HG03103 (cell line): ENCODE measurements around the gene VSIG2.
A peak's percentile ranks its signal among the peaks of the same experiment; 100 is the strongest.

Source experiments
- ATAC-seq: cut with Tn5 transposase; IDR thresholded peaks from one replicate; pipeline ENCODE4 v1.9.1; 2021; ENCODE audit warnings: low read depth; ENCODE audit not compliant: unreplicated experiment

Gene VSIG2

GRCh38 chr11:124749912-124750311, 2.1 kb downstream of the VSIG2 start:
- ATAC-seq, result no peak

- no peak for ATAC-seq
Measured at GRCh38 chr11:124748481-124749343, 3.3 kb downstream of the VSIG2 start.

DNA sequence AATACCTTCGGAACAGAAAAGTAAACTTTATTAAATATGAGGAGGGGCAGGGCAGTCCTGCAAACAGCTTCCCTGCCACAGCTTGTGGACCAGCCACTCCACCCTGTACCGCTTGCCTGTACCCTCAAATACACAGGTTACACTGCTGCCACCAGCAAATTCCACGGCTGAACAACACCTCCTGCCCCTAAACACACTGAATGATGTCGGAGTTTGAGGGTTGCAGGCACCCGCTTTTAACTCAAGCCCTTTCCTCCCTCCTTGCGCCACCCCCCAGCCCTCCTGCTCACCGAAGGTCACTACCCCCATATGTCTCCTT, 4.0 kb downstream of the VSIG2 start:
- ATAC-seq, result no peak

DNA sequence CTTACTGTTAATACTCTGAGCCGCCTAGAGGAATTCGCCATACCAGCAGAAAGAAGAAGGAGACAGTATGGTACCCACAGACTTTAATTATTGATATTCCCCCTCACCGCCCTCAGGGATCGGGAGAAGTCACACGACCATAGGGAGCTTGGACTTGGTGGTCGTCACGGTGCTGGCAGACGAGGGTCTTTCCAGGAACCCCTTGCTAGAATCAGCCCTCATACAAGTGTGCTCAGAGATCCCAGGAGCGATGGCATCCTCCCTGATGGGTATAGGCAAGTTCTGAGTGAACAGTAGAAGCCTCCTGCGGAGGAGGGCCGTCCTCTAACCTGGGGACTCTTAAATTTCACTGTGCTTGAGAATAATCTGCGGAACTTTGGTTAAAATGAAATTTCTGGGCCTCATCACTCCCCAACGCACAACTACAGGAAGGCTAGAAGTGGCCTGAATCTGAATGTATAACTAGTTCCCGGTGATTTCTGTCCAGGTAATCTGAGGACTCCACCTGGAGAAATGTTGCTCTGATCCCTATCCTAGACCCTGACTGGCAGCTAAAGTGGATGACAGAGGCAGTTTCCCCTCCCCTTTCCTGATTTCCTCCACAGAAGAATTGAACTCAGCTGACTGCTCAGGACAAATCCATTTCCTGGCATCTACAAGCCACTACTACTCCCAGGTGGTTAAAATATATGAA, 4.5 kb downstream of the VSIG2 start:
- ATAC-seq, result no peak

DNA sequence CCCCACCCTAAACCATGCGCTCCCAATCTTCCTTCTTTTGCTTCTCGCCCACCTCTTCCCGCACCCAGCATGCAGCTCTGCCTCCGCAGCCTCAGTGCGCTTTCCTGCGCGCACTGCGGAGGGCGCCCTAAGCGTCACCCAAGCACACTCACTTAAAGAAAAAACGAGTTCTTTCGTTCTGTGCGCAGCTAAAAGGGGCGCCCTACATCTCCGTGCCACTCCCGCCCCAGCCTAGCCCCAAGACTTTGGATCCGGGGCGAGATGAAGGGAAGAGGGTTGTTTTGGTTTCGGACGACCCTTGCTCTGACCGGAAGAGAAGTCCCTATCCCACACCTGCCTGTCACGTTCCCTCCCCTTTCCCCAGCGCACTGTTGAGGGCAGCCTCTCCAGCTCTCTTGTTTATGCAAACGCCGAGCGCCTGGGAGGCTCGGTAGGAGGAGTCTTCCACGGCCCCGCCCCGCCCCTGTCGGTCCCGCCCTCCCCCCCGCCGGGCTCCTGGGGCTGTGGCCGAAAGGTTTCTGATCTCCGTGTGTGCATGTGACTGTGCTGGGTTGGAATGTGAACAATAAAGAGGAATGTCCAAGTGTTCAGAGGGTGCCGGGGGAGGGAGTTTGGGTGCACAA, 5.3 kb downstream of the VSIG2 start:
- peak; percentile 89 for ATAC-seq

DNA sequence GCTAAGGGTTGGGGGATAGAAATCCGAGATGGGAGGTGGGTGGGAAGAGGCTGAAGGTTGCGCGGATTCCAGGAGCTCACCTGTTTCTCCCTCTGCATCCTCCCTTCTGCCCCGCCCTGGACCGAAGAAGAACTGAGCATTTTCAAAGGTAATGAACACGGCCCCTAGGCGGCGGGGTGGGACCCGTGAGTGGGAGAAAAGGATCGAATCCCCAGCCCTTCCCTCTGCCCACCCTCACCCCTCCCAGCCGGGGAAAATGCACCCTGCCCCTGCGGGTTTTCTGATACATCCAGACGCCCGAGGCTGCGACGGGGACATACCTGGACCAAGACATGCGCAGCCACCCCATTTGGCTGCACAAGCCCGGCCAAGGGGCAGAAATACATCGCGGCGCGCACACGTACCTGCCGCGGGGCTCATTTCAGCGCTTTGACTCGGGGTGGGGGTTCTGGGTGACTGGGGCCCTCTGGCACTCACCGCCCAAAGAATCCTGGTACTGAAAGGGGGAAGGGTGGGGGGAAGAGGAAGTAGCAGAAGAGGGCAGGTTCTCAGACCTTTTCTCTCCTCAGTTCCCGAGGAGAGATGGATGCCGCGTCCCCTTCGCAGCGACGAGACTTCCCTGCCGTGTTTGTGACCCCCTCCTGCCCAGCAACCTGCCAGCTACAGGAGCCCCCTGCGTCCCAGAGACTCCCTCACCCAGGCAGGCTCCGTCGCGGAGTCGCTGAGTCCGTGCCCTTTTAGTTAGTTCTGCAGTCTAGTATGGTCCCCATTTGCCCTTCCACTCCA, 6.0 kb downstream of the VSIG2 start:
- peak; percentile 18 for ATAC-seq

GRCh38 chr11:124745270-124745834, 6.7 kb downstream of the VSIG2 start:
- ATAC-seq, result no peak

DNA sequence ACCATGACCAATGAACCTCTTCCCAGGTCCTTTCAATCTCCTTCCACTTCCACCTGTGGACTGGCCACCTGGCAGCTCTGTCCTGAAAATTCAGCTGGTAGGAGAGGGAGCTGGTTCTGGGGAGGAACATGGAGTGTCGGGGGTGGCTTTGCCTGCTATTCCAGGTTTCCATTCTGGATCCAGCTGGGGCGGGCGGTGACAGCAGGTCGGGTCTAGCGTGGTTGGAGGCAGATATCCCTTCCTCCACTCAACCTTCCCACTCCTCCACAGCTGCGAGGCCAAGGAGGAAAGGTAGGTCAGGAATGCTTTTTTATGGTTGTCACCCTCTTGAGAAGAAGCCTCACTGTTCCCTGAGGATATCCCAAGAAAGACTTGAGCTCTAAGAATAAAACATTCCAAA, 9.0 kb downstream of the VSIG2 start:
- ATAC-seq, result no peak

GRCh38 chr11:124742555-124742954, 9.5 kb downstream of the VSIG2 start:
- no peak for ATAC-seq

- ATAC-seq, result peak; percentile 42
Measured at GRCh38 chr11:124740277-124740882, 11.7 kb downstream of the VSIG2 start.

DNA sequence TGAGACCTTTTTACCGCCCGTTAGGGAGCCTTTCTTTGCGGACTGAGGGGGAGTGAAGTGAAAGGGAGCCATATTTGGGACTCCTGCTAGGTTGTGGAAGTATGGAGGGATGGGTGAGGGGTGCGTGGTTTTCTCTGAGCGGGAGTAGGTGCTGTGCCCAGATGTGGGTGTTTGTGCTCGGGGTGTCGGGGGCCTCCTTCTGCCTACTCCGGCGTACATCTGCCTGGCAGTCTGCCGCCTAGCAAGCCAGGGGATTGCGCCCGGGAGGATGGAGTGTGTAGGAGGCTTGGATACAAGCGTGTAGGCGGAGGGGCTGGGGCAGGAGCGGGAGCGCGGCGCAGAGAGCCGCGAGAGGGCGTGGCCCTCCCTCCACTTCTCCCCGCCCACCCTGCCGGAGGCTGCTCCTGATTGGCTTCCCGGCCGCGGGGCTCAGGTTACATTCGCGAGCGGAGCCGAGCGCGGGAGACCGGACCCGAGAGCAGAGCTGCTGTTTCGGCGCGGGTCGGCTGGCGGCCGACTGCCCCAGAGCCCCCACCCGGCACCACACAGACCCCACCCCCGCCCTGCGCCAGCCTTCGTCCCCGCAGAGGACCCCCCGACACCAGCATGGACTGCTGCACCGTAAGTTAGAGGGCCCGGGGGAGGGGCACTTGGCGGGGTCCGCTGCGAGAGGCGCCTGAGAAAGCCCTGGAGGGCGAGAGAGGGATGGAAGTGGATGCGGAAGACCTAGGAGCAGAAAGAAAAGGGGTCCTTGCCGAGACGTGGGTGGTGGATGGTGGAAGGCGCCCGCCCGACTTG, 12.4 kb downstream of the VSIG2 start, which contains the start of gene NRGN:
Gene NRGN, plus strand, starts transcription at position 464 of the 798 bp plus-strand sequence. Its CDS starts 143 bp downstream, at position 607.
- peak; percentile 98 for ATAC-seq

GRCh38 chr11:124738713-124739478, 13.2 kb downstream of the VSIG2 start:
- ATAC-seq, result no peak

DNA sequence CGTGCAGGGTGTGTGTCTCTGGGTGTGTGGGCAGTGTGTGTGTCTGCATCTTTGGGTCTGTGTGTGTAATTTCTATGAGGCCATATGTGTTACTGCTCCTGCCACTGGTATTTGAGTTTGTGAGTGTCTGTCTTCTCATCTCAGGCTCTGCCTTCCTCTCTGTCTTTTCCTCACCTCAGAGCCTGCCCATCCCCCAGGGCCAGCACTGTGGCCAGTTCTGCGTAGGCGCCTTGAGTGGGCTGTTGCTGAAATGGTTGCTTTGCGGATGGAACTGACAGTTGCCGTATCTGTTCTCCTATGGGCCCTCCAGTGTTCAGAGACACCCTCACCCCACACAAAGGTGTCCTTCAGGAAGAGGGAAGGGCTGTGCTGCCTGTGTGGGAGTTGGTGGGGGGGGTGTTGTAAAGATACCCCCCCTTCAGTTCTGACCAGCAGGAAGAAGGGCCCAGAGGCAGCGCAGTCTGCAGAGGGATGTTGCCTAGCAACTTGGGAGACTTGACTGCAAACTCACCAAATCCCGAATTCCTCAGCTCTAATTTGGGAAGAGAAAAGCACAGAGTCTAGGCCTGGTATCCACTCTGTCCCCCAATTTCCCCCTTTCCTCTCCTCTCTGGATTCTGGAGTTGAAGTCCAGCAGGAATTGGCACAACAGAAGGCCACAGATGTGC, 14.3 kb downstream of the VSIG2 start:
- ATAC-seq, result no peak

DNA sequence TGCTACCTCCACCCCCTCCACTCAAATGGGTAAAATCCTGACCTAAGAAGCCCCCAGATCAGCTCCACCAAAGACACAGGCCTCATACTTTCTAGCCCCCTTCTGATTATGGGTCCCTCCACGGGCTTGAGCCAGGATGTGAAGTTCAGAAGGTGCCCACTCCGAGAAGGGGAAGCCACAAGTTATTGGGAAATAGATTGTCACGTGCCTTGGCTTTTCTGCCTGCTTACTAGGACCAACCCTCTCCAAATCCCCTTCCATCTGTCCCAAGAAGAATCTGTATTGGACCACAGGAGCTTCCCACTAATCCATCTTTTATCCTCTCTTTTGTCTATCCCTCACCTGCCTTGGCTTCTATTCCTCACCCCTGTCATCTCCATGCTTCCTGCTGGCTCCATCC, 15.3 kb downstream of the VSIG2 start:
- ATAC-seq, result no peak

DNA sequence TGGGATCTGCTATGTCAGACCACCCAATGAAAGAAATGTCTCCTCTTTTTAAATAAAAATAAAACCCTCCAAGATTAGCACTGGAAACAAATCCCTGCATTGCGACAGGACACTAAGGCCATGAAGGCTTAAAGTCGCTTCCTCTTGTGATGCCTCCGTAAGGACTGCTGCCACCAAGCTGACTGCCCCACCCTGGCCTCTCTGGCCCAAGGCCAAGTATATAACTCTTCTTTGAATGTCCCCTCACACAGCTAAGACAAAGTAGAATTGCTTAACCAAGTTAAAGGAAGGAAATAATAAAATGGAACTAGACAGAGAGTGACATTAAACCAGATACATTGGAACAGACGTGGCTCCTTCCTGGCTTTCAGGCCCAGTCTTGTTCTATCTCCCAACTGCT, 19.8 kb downstream of the VSIG2 start:
- no peak for ATAC-seq

DNA sequence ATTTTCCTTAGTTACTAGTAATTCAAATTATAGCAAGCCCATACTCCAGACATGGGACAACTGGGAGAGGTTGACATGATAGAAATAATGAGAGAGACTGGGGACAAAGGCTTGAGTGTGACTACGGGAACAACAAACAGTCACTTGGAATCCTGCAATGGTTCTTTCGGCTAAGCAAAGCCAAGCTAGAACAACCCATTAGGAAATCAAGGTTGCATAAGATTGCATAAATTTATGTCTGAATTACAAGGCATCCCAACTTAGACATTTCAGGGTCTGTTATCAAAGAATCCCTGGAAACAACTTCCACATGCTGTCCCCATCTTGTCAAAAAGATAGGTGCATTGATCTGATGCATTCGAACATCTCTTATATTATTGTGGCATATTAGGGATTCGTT, 22.5 kb downstream of the VSIG2 start:
- ATAC-seq, result no peak

- ATAC-seq, result no peak
Measured at GRCh38 chr11:124728134-124728533, 23.9 kb downstream of the VSIG2 start.

DNA sequence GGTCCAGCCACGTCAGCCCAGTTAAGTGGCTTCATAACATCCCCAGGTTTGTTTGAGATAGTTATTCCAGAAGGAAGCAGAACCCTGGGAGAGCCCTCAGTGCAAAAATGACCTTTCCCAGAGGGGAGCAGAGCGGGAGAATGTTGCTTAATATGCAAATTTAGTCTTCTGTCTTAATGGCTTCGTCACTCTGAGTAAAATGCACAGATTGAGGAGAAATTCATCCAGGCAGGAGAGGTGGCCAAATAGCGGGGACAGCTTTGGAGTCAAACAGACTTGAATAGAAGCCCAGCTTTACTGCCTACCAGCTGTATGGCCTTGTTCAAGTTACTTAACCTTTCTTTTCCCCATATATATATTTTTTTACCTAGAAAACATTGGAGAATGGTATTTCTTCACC, 24.6 kb downstream of the VSIG2 start:
- no peak for ATAC-seq
